GM21367 (cell line): ENCODE measurements around the gene DCN.

Experiments
- ATAC-seq: cut with Tn5 transposase; IDR thresholded peaks from one replicate; pipeline ENCODE4 v1.9.1; 2021; ENCODE audit not compliant: unreplicated experiment

DCN gene

DNA sequence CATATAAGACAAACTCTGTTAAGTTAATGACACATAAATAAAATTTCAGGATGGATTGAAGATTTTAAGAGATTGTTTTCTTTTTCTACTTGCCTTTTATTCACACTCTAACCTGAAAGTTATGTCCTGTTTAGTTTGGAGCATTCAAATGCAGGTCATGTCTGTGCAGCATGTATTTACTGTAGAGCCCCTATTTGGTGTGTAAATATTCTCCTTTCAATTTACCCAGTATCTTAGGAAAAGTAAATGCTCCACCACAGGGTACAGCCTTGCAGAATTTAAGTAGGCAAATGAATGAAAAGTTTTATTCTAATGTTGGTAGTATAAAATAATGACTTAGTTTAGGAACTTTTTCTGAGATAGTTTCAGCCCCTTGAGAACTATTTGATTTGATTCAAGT lies 6.2 kb upstream of the DCN start:
- no peak for ATAC-seq

DNA sequence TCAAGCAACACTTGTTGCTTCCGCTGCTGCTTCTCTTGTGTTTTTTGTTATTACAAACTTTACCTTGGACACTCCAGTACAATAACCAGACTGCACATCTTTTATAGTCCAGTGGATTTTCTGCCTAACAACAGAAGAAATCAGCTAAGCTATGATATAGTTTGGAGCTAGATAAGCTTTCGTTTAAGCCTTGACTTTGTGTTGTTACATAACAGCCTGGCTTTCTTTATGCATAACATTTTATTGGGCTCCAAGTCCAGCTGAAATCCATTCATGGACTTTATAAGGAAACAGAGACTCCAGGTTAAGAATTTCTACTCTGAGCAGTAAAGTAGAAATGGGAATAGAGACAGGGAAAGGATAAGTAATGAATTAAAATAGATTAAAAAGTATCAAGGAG lies 3.5 kb upstream of the DCN start:
- no peak for ATAC-seq

DNA sequence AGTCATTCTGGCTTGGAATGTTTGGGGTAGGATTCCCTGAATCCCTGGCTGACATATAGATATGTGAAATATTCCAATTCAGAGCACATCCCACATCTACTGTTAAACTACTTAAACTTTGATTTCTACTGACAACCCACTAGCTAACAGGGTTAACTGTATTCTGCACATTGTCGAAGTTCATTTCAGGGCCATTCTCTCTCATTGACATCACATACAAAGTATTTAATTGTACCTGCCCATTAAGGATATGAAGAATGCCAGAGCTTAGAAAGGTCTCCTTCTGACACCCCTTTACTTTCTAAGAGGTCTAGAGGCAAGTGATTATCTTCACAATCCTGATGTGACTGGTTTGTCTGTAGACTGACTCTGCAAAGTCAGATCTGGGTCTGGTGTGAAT lies 2.8 kb upstream of the DCN start:
- no peak for ATAC-seq

GRCh38 chr12:91183551-91183950 lies 934 bp upstream of the DCN start:
- no peak for ATAC-seq

DNA sequence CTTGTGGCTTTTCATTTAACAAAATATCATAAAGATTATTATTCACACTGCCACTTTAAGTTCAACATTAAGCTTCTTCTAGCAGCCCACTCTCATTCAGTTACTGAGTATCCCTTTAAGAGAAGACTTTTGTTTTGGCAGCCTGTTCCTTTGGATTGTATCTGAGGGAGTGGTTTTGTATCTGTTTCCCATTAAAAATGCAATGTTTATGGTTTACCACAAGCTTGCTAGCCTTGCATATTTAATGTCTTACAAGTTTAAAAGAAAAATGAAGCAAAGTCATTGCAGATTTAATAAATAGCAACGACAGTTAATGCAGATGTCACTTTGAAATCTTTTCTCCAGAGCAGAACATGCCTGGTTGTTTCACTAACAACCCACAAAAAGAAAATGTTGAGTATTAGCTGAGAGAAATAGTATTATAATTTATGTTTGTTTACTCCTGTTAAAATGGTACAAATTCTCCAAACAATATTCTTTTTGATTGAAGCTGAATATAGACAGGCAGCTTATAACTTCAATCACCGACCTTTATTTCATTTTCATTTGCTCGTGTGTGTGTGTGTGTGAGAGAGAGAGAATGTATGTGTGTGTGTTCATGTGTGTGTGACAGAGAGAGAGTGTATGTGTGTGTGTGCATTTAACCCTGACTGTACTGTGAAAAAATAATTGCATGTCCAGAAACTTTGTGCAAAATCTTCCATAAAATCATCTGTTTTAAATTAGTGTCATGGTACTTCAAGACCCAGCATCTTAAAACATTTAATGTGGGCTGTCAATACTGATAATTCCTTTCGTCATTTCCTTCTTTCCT lies 1.8 kb downstream of the DCN start:
- ATAC-seq = no peak

- no peak for ATAC-seq
These were observed 2.6 kb downstream of the DCN start for GRCh38 chr12:91179966-91180561.

DNA sequence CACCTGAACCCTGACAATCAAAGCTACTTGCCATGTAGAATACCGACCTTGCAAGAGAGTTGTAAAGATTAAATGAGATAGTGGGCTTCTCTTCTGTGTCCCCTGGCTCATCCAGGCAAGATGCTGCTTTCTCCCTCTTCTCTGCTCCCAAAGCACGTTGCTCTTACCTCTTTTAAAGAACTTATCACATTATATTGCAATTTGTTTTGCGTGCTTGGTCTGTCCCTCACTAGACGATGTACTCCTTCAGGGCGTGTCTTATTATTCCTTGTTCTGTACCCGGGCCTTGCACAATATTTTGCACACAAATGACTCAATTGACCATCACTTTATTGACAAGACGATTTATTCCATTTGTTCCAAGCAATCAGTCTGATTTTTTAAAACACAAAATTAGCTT lies 3.3 kb downstream of the DCN start:
- ATAC-seq = no peak

DNA sequence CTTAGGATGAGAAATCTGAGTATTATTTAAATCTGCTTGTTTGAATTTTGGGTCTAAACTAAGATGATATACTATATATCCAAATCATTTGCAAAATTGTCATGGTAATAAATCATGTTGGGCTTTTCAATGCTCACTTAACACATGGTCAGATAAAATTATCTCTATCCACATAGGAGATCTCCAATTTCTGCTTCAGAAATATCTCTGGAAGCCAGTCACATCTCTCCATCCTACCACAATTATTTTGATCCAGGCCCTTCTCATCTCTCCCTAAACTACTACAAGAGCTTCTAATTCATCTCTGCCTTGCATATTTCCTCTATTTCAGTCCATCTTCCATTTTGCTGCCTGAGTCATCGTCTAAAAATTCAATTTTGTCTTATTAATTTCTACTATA lies 3.8 kb downstream of the DCN start:
- no peak for ATAC-seq

DNA sequence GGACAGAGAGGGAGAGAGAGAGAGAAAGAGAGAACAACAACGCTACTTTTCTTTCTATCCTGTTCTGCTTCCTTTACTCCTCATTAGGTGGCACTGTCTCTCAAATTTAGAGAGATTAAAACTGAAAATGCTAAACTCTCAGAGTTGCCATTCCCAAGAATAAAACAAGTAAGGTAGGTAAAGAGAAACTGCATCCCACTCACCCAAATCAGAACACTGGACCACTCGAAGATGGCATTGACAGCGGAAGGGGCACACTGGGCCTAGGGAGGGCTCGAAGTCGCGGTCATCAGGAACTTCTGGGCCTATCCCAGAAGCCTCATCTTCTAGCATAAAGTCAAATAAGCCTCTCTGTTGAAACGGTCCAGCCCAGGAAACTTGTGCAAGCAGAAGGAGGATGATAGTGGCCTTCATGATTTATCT lies 4.5 kb downstream of the DCN start:
- no peak for ATAC-seq

DNA sequence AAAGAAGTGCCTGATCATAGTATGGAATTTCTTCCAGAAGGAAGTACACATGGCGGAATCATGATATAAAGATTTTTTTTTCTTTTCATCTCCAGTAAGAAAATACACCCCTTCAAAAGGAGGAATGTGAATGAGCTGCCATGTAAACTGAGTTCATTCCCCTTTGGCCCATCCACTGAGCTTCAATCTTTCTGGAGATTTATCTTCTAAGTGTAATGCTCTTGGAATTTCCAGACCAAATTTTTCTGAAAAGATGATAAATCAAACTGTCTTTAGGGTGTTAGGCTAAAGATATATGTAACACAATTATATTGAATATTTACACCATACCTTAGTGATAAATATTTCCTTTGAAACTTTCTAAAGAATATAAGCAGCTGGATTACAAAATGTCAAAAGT lies 5.2 kb downstream of the DCN start:
- ATAC-seq = no peak

GRCh38 chr12:91176915-91177314 lies 5.7 kb downstream of the DCN start:
- no peak for ATAC-seq

DNA sequence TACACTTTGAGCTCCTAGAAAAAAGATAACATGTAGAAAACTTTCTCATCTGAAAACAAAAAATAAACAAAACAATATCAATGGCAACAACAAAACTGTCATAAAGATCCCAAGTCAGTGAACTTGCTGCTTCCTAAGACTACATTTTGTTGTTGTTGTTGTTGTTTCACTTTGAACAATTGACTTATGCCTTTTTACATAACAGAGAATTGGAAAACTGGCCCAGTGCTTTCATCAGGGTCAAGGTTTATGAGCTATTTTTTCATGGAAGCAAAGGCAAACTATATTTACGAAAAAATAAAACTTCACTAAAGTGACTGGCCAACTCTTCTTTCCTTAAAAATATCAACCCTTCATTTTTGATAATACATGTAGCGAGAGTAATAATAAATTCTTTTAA lies 6.3 kb downstream of the DCN start:
- no peak for ATAC-seq

- no peak for ATAC-seq
These were observed 9.5 kb downstream of the DCN start for GRCh38 chr12:91173124-91173523.

GRCh38 chr12:91172096-91172495 lies 10.5 kb downstream of the DCN start:
- ATAC-seq = no peak

DNA sequence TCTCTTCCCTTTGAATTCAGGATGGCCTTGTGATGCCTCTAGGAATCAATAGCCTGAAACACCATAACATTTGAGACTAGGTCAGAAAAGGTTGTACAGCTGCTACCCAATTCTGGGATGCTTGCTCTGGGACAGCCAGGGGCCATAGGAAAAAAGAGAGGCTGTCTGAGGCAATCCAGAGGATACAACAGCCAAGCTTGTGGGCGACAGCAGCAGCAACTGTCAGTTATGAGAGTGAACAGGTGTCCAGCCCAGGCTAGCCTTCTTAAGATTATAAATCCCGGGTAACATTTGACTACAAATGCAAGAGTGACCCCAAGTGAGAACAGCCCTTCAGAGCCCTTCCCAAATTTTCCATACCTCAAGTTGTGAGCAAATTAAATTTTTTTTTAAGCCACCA lies 11.1 kb downstream of the DCN start:
- no peak for ATAC-seq

DNA sequence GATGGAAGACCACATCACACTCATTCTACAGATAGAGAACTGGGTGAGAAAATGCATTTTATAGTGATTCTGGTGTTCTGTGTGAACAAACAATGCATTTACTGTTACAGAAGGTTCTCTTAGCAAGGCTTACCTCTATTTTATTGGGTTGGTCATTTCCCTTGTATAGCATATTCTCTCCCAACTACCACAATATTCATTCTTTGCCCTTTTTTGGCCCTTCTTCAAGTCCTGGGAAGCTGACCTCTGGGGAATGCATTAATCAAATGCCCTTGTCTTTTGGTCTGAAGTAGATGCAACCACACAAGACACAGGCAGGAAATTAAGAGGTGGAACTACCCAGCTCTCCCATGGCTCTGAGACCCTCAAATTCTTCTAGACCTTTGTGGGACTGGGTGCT lies 19.5 kb downstream of the DCN start:
- ATAC-seq = no peak

GRCh38 chr12:91161009-91161408 lies 21.6 kb downstream of the DCN start:
- ATAC-seq = no peak

DNA sequence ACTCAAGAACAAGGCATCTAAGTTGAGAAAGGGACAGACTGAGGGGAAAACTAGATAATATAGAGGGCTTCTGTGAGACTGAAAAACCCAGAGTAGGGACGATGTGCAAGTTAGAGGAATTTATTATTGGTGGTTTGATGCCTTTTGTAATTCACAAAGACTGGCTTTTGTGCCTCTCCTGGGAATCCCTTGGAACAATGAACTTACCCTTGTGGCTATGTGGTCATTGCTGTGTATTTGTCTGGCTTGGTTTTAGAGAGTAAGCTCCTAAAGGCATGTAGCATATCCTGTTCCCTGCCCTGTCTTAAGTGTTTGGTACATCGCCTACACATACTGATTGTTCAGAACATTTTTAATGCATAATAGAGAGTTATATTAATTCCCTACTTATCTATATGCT lies 26.6 kb downstream of the DCN start:
- no peak for ATAC-seq

DNA sequence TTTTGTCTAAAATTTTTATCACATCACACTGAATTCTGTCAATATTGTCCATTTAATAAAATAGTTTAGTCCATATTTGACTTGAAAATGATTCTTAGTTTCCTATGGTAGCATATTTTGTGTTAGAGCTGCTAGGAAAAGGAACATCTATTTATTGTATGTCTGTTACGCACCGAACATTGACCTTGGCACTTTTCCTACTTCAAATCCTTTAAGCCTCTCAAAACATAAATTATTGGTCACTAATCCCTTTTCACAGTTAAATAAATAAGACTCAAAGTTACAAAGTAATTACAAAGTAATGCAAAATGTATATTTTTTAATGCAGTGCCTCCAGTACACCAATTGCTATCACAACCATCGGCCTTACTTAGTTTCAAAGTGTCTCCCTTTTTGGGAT lies 28.5 kb downstream of the DCN start:
- ATAC-seq = no peak

DNA sequence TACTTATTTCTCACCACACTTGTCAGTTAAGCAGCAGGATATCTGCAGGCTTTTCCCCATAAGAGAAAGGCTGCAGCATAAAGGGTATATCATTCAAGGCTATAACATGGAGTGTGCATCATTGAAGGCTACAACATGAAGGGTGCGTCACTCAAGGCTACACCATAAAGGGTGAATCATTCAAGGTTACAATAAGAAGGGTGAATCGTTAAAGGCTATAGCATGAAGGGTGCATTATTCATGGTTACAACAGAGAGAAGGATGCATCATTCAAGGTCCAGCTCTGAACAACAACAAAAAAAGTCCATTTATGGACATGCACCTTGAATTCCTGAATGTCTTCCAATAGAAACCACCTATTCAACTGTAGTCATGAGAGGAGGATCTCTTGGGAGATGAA lies 38.6 kb downstream of the DCN start:
- no peak for ATAC-seq

- ATAC-seq = no peak
These were observed 39.4 kb downstream of the DCN start for GRCh38 chr12:91143206-91143605.

DNA sequence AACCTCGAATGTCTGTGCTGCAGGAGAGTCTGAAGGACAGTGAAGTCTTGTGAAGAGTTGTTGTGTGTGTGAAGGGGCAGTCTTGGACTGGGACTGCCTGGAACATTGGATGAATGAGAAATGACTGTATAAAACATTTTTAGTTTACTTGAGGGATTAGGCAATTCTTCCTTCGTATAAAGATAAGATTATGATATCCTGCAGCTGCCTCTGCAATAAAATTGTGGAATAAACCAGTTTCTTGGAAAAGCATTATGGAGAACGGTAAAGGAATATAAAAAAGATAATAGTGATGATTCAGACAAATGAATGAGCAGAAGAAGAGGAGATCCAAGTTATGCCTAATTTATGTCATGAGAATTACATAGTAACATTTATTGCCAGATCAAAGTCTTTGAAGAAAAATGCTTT lies 40.4 kb downstream of the DCN start:
- ATAC-seq = no peak
